Measurements from ENCODE around the gene TGFBR2.

- TF ChIP-seq KDM1A (CRISPR knock-in tag; IDR thresholded peaks at IDR 0.05) (no peak), TFAP4 (IDR thresholded peaks at IDR 0.05; ENCODE audit: borderline replicate concordance, low read depth) (no peak)
These were observed 32.4 kb downstream of the TGFBR2 start for GRCh38 chr3:30638685-30639412.

Measured in HepG2 (cell line).